PC-9 (cell line): Measurements from ENCODE around the gene CAP2.

Experiments used
- EZH2 ChIP-seq: fragments of 200-600 bp; sonication (generic); IDR thresholded peaks from 2 replicates; pipeline ENCODE4 v1.8.0; 2017; ENCODE audit warnings: antibody characterized with exemption, low read depth
- TF ChIP-seq, protein P1 (sequence below): fragments of 200-600 bp; sonication (generic); conservative IDR thresholded peaks from 2 replicates; pipeline ENCODE4 v1.6.1; 2017; ENCODE audit warnings: mixed run types, antibody characterized with exemption, mild to moderate bottlenecking, moderate library complexity

DNA sequence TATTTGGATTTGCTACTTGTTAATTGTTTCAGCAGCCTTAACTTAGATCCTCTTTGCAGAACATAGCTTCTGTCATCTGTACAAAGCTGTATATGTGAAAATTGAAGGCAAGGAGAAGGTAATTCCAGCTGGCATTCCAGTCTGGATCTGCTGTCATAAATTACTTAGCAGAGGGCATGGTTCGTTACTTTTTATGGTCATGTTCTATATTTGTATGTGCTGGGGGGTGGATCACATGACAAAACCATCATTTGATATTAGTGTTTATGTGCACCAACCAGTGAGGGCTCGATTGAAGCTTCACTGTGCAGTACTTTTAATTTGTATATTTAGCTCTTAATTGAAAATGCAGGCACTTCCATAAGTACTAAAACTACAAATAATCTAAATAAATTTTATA lies 80.2 kb downstream of the CAP2 start:
- TF ChIP-seq, protein P1, sequence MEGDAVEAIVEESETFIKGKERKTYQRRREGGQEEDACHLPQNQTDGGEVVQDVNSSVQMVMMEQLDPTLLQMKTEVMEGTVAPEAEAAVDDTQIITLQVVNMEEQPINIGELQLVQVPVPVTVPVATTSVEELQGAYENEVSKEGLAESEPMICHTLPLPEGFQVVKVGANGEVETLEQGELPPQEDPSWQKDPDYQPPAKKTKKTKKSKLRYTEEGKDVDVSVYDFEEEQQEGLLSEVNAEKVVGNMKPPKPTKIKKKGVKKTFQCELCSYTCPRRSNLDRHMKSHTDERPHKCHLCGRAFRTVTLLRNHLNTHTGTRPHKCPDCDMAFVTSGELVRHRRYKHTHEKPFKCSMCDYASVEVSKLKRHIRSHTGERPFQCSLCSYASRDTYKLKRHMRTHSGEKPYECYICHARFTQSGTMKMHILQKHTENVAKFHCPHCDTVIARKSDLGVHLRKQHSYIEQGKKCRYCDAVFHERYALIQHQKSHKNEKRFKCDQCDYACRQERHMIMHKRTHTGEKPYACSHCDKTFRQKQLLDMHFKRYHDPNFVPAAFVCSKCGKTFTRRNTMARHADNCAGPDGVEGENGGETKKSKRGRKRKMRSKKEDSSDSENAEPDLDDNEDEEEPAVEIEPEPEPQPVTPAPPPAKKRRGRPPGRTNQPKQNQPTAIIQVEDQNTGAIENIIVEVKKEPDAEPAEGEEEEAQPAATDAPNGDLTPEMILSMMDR: no peak
- TF ChIP-seq EZH2: no peak
